ENCODE measurements around the gene TES.

The TES gene

GRCh38 chr7:116193329-116194087 is 16.8 kb upstream of the TES start:
- no peak overlapping the region for H3K4me3 ChIP-seq (ENCODE audit: low read length)
- DNase-seq (ENCODE audit: low read depth) = no peak
- no peak for TF ChIP-seq CTCF (conservative IDR thresholded peaks at IDR 0.05; ENCODE audit: low read depth, low read length)

- no peak for TF ChIP-seq CTCF (conservative IDR thresholded peaks at IDR 0.05; ENCODE audit: low read depth, low read length)
- no peak overlapping the region for H3K4me3 ChIP-seq (ENCODE audit: low read length)
- no peak for DNase-seq (ENCODE audit: low read depth)
These were observed 16.2 kb upstream of the TES start for GRCh38 chr7:116194115-116194514.

- H3K4me3 ChIP-seq (ENCODE audit: low read length) = no peak overlapping the region
- no peak for DNase-seq (ENCODE audit: low read depth)
- TF ChIP-seq CTCF (conservative IDR thresholded peaks at IDR 0.05; ENCODE audit: low read depth, low read length) = no peak
These were observed 14.9 kb upstream of the TES start for GRCh38 chr7:116195451-116195850.

GRCh38 chr7:116196947-116197346 is 13.4 kb upstream of the TES start:
- no peak overlapping the region for H3K4me3 ChIP-seq (ENCODE audit: low read length)
- no peak for DNase-seq (ENCODE audit: low read depth)
- TF ChIP-seq CTCF (conservative IDR thresholded peaks at IDR 0.05; ENCODE audit: low read depth, low read length) = no peak

GRCh38 chr7:116197360-116197759 is 13.0 kb upstream of the TES start:
- DNase-seq (ENCODE audit: low read depth) = no peak
- TF ChIP-seq CTCF (conservative IDR thresholded peaks at IDR 0.05; ENCODE audit: low read depth, low read length) = no peak
- H3K4me3 ChIP-seq (ENCODE audit: low read length) = no peak overlapping the region

- no peak for TF ChIP-seq CTCF (conservative IDR thresholded peaks at IDR 0.05; ENCODE audit: low read depth, low read length)
- H3K4me3 ChIP-seq (ENCODE audit: low read length) = no peak overlapping the region
- no peak for DNase-seq (ENCODE audit: low read depth)
These were observed 11.5 kb upstream of the TES start for GRCh38 chr7:116198748-116199410.

- H3K4me3 ChIP-seq (ENCODE audit: low read length) = no peak overlapping the region
- no peak for TF ChIP-seq CTCF (conservative IDR thresholded peaks at IDR 0.05; ENCODE audit: low read depth, low read length)
- DNase-seq (ENCODE audit: low read depth) = no peak
These were observed 9.4 kb upstream of the TES start for GRCh38 chr7:116200963-116201362.
